Mesendoderm (in vitro differentiated cells): ENCODE results near the gene ZNF771.

ENCODE experiments used
- DNase-seq: peaks from one replicate; pipeline ENCODE4 v3.0.0; 2013
- H2AK5ac ChIP-seq: 2 replicates; pipeline ENCODE4 v1.6.1; 2013; ENCODE audit warnings: low read length, inconsistent platforms
- H2BK120ac ChIP-seq: 2 replicates; pipeline ENCODE4 v1.6.1; 2013; ENCODE audit warnings: low read depth, mild to moderate bottlenecking, low read length, moderate library complexity, mixed read lengths
- H2BK15ac ChIP-seq: replicated peaks from 2 replicates; pipeline ENCODE4 v1.6.1; 2013; ENCODE audit warnings: low read depth, mild to moderate bottlenecking, moderate library complexity
- H2BK5ac ChIP-seq: 2 replicates; pipeline ENCODE4 v1.6.1; 2013; ENCODE audit warnings: low read length, inconsistent platforms
- H3K18ac ChIP-seq: 2 replicates; pipeline ENCODE4 v1.6.1; 2013; ENCODE audit warnings: mild to moderate bottlenecking, low read length, mixed read lengths
- H3K23ac ChIP-seq: one replicate; pipeline ENCODE4 v1.6.1; 2013; ENCODE audit warnings: low read length
- H3K27ac ChIP-seq: 2 replicates; pipeline ENCODE4 v1.5.1; 2013; ENCODE audit warnings: low read depth, mild to moderate bottlenecking, inconsistent platforms, low read length, moderate library complexity
- H3K27me3 ChIP-seq: 2 replicates; pipeline ENCODE4 v1.6.1; 2013; ENCODE audit warnings: low read length, control low read depth, mild to moderate bottlenecking, inconsistent platforms; ENCODE audit not compliant: insufficient read depth, poor library complexity
- H3K36me3 ChIP-seq: 2 replicates; pipeline ENCODE4 v1.6.1; 2013; ENCODE audit warnings: low read length, inconsistent platforms; ENCODE audit not compliant: control insufficient read depth, insufficient read depth
- H3K4ac ChIP-seq: one replicate; pipeline ENCODE4 v1.6.1; 2013; ENCODE audit warnings: low read depth, mild to moderate bottlenecking, low read length, moderate library complexity
- H3K4me1 ChIP-seq: 2 replicates; pipeline ENCODE4 v1.6.1; 2013; ENCODE audit warnings: low read depth, low read length, inconsistent platforms; ENCODE audit not compliant: control insufficient read depth
- H3K4me2 ChIP-seq: 2 replicates; pipeline ENCODE4 v1.6.1; 2013; ENCODE audit warnings: low read length
- H3K4me3 ChIP-seq: 2 replicates; pipeline ENCODE4 v1.5.1; 2013; ENCODE audit warnings: mild to moderate bottlenecking, low read length
- H3K56ac ChIP-seq: one replicate; pipeline ENCODE4 v1.6.1; 2013; ENCODE audit warnings: low read length
- H3K79me1 ChIP-seq: 2 replicates; pipeline ENCODE4 v1.6.1; 2013; ENCODE audit warnings: low read length, inconsistent platforms
- H3K79me2 ChIP-seq: 2 replicates; pipeline ENCODE4 v1.6.1; 2013; ENCODE audit warnings: mild to moderate bottlenecking, low read length; ENCODE audit not compliant: control insufficient read depth, insufficient read depth
- H3K9ac ChIP-seq: 2 replicates; pipeline ENCODE4 v1.6.1; 2013; ENCODE audit warnings: low read length, inconsistent platforms
- H4K5ac ChIP-seq: one replicate; pipeline ENCODE4 v1.6.1; 2013; ENCODE audit warnings: low read length
- H4K8ac ChIP-seq: one replicate; pipeline ENCODE4 v1.6.1; 2013; ENCODE audit warnings: low read depth, mild to moderate bottlenecking, control low read depth, low read length, moderate library complexity
- WGBS: extraction: QIAGEN DNeasy Blood & Tissue Kit; methylation state at CpG from one replicate; pipeline ENCODE4 v1.1.7; 2013; ENCODE audit warnings: low lambda C conversion rate, missing lambda C conversion rate; ENCODE audit not compliant: insufficient coverage; ENCODE audit errors: extremely low coverage; 5-methylcytosine and 5-hydroxymethylcytosine counted together

ZNF771 gene

DNA sequence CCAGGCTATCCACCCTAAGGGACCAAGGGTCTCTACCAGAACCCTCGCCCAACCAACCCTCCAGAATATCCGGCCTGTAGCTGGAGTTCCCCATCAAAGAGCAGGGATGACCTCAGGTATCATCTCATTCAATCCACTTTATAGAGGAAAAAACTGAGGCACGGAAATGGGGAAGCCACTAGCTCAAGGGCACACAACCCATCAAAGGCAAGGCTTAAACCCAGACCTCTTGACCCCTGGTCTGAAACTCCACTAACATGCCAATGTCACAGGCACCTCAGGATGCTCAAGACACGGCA lies 38.7 kb upstream of the ZNF771 start:
- Histone ChIP-seq H3K56ac (peak overlapping the region; percentile 87), H2BK15ac (no peak overlapping the region), H4K5ac (no peak overlapping the region), H3K79me2 (peaks cover 30% of the 10 kb centered on the region), H2AK5ac (no peak overlapping the region), H3K4me2 (peak overlapping the region; percentile 96), H3K4me3 (peak overlapping the region; percentile 5), H3K27ac (no peak overlapping the region), H3K18ac (no peak overlapping the region), H3K36me3 (peaks cover 2% of the 10 kb centered on the region), H3K79me1 (peaks cover 27% of the 10 kb centered on the region), H4K8ac (no peak overlapping the region), H3K4ac (no peak overlapping the region), H2BK120ac (no peak overlapping the region), H3K27me3 (no peaks in the 10 kb centered on the region), H2BK5ac (no peak overlapping the region), H3K9ac (peak overlapping the region; percentile 84), H3K23ac (no peak overlapping the region), H3K4me1 (peaks cover 20% of the 10 kb centered on the region)
- DNase-seq = no peak
- no CpG with 5 or more reads among the region's 4 CpGs for WGBS

- Histone ChIP-seq H2BK15ac (no peak overlapping the region), H3K27me3 (no peaks in the 10 kb centered on the region), H3K9ac (peak overlapping the region; percentile 84), H4K5ac (no peak overlapping the region), H3K79me1 (peaks cover 27% of the 10 kb centered on the region), H3K27ac (no peak overlapping the region), H2BK120ac (peak overlapping the region; percentile 18), H4K8ac (no peak overlapping the region), H3K4me2 (peak overlapping the region; percentile 96), H3K4me3 (peak overlapping the region; percentile 5), H3K56ac (peak overlapping the region; percentile 87), H3K4me1 (peaks cover 20% of the 10 kb centered on the region), H2AK5ac (no peak overlapping the region), H3K23ac (no peak overlapping the region), H3K36me3 (peaks cover 2% of the 10 kb centered on the region), H3K79me2 (peaks cover 30% of the 10 kb centered on the region), H2BK5ac (no peak overlapping the region), H3K18ac (peak overlapping the region; percentile 44), H3K4ac (peak overlapping the region; percentile 86)
- WGBS = no CpG with 5 or more reads among the region's 45 CpGs
- no peak for DNase-seq
Observed at GRCh38 chr16:30369091-30369937, 38.1 kb upstream of the ZNF771 start.

- Histone ChIP-seq H3K4me3 (peak overlapping the region; percentile 43), H2BK15ac (no peak overlapping the region), H3K9ac (peak overlapping the region; percentile 84), H3K18ac (peak overlapping the region; percentile 44), H3K4ac (peak overlapping the region; percentile 86), H4K8ac (no peak overlapping the region), H3K4me2 (no peak overlapping the region), H2BK120ac (peak overlapping the region; percentile 18), H3K79me2 (peaks cover 30% of the 10 kb centered on the region), H2BK5ac (no peak overlapping the region), H3K79me1 (peaks cover 27% of the 10 kb centered on the region), H3K36me3 (peaks cover 2% of the 10 kb centered on the region), H3K23ac (no peak overlapping the region), H2AK5ac (no peak overlapping the region), H3K27me3 (no peaks in the 10 kb centered on the region), H3K4me1 (peaks cover 20% of the 10 kb centered on the region), H3K27ac (peak overlapping the region; percentile 64), H4K5ac (no peak overlapping the region), H3K56ac (peak overlapping the region; percentile 87)
- no peak for DNase-seq
- WGBS = no CpG with 5 or more reads among the region's 76 CpGs
Observed at GRCh38 chr16:30369938-30370455, 37.4 kb upstream of the ZNF771 start.

DNA sequence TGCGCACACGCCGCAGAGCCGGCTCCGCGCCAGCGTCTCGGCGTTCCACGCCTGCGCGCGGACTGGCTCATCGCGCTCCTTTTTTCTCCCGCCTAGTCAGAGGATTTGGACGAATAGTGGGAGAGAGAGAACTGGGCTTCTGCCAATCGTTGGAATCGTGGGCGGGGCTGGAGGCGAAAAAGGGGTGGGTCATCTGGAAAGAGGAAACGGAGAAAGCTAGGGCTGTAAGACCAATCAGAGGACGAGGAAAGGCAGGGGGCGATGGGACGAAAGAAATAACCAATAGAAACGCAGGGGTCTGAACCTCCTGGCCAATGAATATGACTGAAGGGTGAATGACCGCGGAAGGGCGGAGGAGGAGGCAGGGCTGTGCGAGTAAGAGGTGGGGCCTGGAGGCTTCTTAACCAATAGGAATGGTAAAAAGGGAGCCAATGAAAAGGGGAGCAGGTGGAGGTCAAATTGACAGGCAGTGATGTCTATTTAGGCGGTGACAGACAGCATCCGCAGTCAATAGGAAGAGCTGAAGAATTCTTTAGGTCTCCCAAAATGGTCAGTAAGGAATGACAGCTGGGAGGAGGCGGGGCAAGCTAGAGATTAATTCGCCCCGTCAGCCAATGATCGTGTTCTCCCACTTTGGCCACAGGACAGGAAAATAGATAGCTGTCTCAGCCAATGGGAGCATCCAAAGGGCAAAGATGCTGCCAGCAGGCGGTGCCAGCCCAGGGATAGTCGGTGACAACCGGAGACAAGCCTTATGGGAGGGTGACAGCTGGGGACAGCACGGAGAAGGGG lies 36.8 kb upstream of the ZNF771 start, which contains the start of gene TBC1D10B:
Gene TBC1D10B, minus strand, starts transcription at position 39 of the 792 bp plus-strand sequence. CDS start 311 bp downstream, outside the sequence.
- no CpG with 5 or more reads among the region's 40 CpGs for WGBS
- Histone ChIP-seq H3K4me2 (peak within 1 kb of the TSS; percentile 96), H3K56ac (peak within 1 kb of the TSS; percentile 87), H3K4me3 (peak within 1 kb of the TSS; percentile 43), H4K5ac (no peak within 1 kb of the TSS), H3K79me1 (peaks cover 23% of the 10 kb centered on the region), H4K8ac (no peak within 1 kb of the TSS), H3K36me3 (no peaks in the 10 kb centered on the region), H2BK5ac (no peak within 1 kb of the TSS), H3K27ac (peak within 1 kb of the TSS; percentile 64), H3K18ac (peak within 1 kb of the TSS; percentile 44), H2AK5ac (peak within 1 kb of the TSS; percentile 36), H3K4me1 (peaks cover 20% of the 10 kb centered on the region), H2BK15ac (no peak within 1 kb of the TSS), H3K4ac (peak within 1 kb of the TSS; percentile 86), H2BK120ac (peak within 1 kb of the TSS; percentile 18), H3K23ac (no peak within 1 kb of the TSS), H3K79me2 (peaks cover 30% of the 10 kb centered on the region), H3K9ac (peak within 1 kb of the TSS; percentile 84), H3K27me3 (no peaks in the 10 kb centered on the region)
- DNase-seq = peak; percentile 100

- peaks cover 23% of the 10 kb centered on the region for H3K79me1 ChIP-seq
- peak overlapping the region; percentile 69 for H3K56ac ChIP-seq
- no peak overlapping the region for H2BK15ac ChIP-seq
- no peak overlapping the region for H3K18ac ChIP-seq
- peak overlapping the region; percentile 84 for H4K5ac ChIP-seq
- DNase-seq = no peak
- H3K4me2 ChIP-seq = peak overlapping the region; percentile 64
- H3K4me3 ChIP-seq = no peak overlapping the region
- peak overlapping the region; percentile 36 for H2AK5ac ChIP-seq
- H3K27ac ChIP-seq = peak overlapping the region; percentile 13
- no peak overlapping the region for H3K4ac ChIP-seq
- no CpG with 5 or more reads among the region's 11 CpGs for WGBS
- H2BK120ac ChIP-seq = no peak overlapping the region
- H3K79me2 ChIP-seq = peaks cover 28% of the 10 kb centered on the region
- no peak overlapping the region for H4K8ac ChIP-seq
- H2BK5ac ChIP-seq = no peak overlapping the region
- H3K23ac ChIP-seq = no peak overlapping the region
- H3K36me3 ChIP-seq = no peaks in the 10 kb centered on the region
- H3K9ac ChIP-seq = peak overlapping the region; percentile 62
- peaks cover 20% of the 10 kb centered on the region for H3K4me1 ChIP-seq
- H3K27me3 ChIP-seq = no peaks in the 10 kb centered on the region
Observed at GRCh38 chr16:30371248-30371816, 36.1 kb upstream of the ZNF771 start.
